ENCODE results near the gene FBXL19. TPM values are rescaled to one million over a fixed set of nuclear protein-coding genes. Genes with fewer than 3 reads are reported as not detected.
A peak's percentile ranks its signal among the peaks of the same experiment; 100 is the strongest.

The FBXL19 gene
- polyA plus RNA-seq, 3 donors = 0.14 to 7.6 TPM; not detected in 1

GRCh38 chr16:30996985-30997724 is 73.8 kb downstream of the FBXL19 start:
- Histone ChIP-seq H3K79me2 (ENCODE audit: insufficient read depth, low read length) (no peaks in the 10 kb centered on the region), H3K4me2 (replicated peaks; ENCODE audit: extremely low read depth, low read length, poor library complexity, severe bottlenecking) (peak overlapping the region; percentile 83), H3K9ac (ENCODE audit: insufficient read depth, low read length, poor library complexity, severe bottlenecking) (peak overlapping the region; percentile 64), H2AFZ (ENCODE audit: insufficient read depth, low read depth, low read length, poor library complexity, severe bottlenecking) (peak overlapping the region; percentile 93), H3K27me3 (ENCODE audit: control insufficient read depth in 2 of 2, insufficient read depth in 2 of 2, low read length in 2 of 2) (peaks cover 0 to 3% of the 10 kb centered on the region in 2 donors), H3K9me3 (replicated peaks in 1 of 2; ENCODE audit: control insufficient read depth in 1 of 2, insufficient read depth in 1 of 2, low read length in 2 of 2) (no peaks in the 10 kb centered on the region), H3K4me1 (ENCODE audit: control insufficient read depth in 1 of 2, insufficient read depth in 2 of 2, low read length in 2 of 2) (peaks cover 24 to 32% of the 10 kb centered on the region in 2 donors), H3K27ac (ENCODE audit: low read depth in 1 of 2, low read length in 2 of 2) (peak overlapping the region; percentile 67 to 87), H3K36me3 (replicated peaks in 1 of 2; ENCODE audit: control insufficient read depth in 1 of 2, insufficient read depth in 2 of 2, low read length in 2 of 2) (no peaks in the 10 kb centered on the region), H3K4me3 (replicated peaks in 1 of 3; ENCODE audit: low read depth in 2 of 3, low read length in 3 of 3) (peak overlapping the region; percentile 53 to 83 (median 58)), H4K20me1 (ENCODE audit: insufficient read depth, low read length) (no peaks in the 10 kb centered on the region)
- TF ChIP-seq CTCF (IDR thresholded peaks at IDR 0.05) = no peak
- no peaks in the 10 kb centered on the region for H3K9me3 Mint-ChIP-seq
- H3K27me3 Mint-ChIP-seq (ENCODE audit: low read depth in 3 of 3) = peaks cover 1 to 16% (median 4%) of the 10 kb centered on the region in 3 donors
- no peaks in the 10 kb centered on the region for H3K36me3 Mint-ChIP-seq
- peaks cover 31% of the 10 kb centered on the region for H3K4me1 Mint-ChIP-seq
- peak overlapping the region; percentile 82 to 94 (median 89) for H3K27ac Mint-ChIP-seq
- peak overlapping the region; percentile 83 to 93 for H3K4me3 Mint-ChIP-seq
- intact Hi-C loops (cut with micrococcal nuclease) = loop anchor here (5.0 to 10.0 kb wide), 3 partner anchors 35 to 185 kb away; partner anchors contain the start of gene STX4 (in 1 of the 2)
- 3% methylated on average over 51 of the region's 60 CpGs for WGBS (ENCODE audit: insufficient coverage)
- DNase-seq = peak; percentile 79 to 82 (median 80)

DNA sequence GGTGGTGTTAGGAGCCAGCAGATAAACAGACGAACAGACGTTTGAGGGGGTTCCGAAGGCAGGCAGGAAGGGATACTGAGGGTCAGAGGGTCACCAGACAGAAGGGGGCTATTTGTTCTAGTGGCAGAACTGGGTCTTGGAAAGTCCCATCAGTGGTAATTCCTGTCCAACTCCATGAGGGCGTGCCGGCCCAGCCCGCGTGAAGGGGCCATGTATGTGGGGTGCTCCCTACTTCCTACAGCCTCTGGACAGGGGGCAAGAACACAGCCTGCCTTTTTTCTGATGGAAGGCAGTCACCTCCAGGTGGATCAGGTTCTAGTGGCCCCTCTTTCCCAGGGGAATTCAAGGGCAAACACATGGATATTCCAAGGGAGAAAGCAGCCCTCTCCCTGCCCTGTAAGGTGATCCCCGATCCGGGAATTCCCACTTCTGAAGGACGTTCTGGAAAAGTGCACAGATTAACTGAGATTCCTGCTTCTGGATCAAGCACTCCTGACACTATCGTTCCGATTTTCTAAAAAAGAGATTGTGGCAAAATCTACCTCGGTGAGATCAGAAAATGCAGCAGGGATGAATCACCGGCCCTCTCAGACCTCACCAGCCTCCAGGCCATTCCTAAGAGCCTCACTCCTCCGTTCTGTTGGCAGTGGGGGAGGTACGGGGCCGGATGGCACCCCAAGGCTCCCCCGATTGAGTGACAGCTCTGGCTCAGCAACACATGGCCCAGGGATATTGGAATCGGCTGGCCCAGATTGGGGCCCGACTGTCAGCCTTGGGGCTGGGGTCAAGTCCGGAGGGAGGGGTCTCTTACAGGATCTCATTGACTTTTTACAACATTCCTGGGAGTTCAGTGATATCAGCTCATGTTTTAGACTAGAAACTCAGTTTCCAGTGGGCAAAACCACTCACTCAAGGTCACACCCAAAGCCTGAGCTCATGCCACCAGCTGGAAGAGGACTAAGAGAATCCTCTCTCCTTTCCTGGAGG is 74.6 kb downstream of the FBXL19 start:
- Mint-ChIP-seq H3K36me3 (no peaks in the 10 kb centered on the region), H3K27me3 (ENCODE audit: low read depth in 3 of 3) (peaks cover 1 to 17% (median 4%) of the 10 kb centered on the region in 3 donors), H3K4me3 (peak overlapping the region; percentile 71 to 83), H3K27ac (peak overlapping the region in 4 of 7 donors; percentile 12 to 75 (median 46)), H3K9me3 (no peaks in the 10 kb centered on the region), H3K4me1 (peaks cover 26% of the 10 kb centered on the region)
- Histone ChIP-seq H3K9ac (ENCODE audit: insufficient read depth, low read length, poor library complexity, severe bottlenecking) (peak overlapping the region; percentile 64), H4K20me1 (ENCODE audit: insufficient read depth, low read length) (no peaks in the 10 kb centered on the region), H3K79me2 (ENCODE audit: insufficient read depth, low read length) (no peaks in the 10 kb centered on the region), H3K9me3 (replicated peaks in 1 of 2; ENCODE audit: control insufficient read depth in 1 of 2, insufficient read depth in 1 of 2, low read length in 2 of 2) (no peaks in the 10 kb centered on the region), H2AFZ (ENCODE audit: insufficient read depth, low read depth, low read length, poor library complexity, severe bottlenecking) (peak overlapping the region; percentile 93), H3K36me3 (replicated peaks in 1 of 2; ENCODE audit: control insufficient read depth in 1 of 2, insufficient read depth in 2 of 2, low read length in 2 of 2) (no peaks in the 10 kb centered on the region), H3K4me2 (replicated peaks; ENCODE audit: extremely low read depth, low read length, poor library complexity, severe bottlenecking) (peak overlapping the region; percentile 83), H3K4me3 (replicated peaks in 1 of 3; ENCODE audit: low read depth in 2 of 3, low read length in 3 of 3) (peak overlapping the region; percentile 35 to 83 (median 58)), H3K27me3 (ENCODE audit: control insufficient read depth in 2 of 2, insufficient read depth in 2 of 2, low read length in 2 of 2) (peaks cover 0 to 3% of the 10 kb centered on the region in 2 donors), H3K27ac (ENCODE audit: low read depth in 1 of 2, low read length in 2 of 2) (peak overlapping the region in 1 of 2 donors; percentile 28), H3K4me1 (ENCODE audit: control insufficient read depth in 1 of 2, insufficient read depth in 2 of 2, low read length in 2 of 2) (peaks cover 21 to 26% of the 10 kb centered on the region in 2 donors)
- TF ChIP-seq CTCF (IDR thresholded peaks at IDR 0.05) = no peak
- intact Hi-C loops (cut with micrococcal nuclease) = loop anchor here (5.0 to 10.0 kb wide), 3 partner anchors 34 to 186 kb away; partner anchors contain the start of gene STX4 (in 1 of the 2)
- WGBS (ENCODE audit: insufficient coverage) = 85% methylated on average over 17 of the region's 21 CpGs
- no peak for DNase-seq
